Testis (tissue), 3 donors: ENCODE measurements around the gene ZNRF2. TPM values are rescaled to one million over a fixed set of nuclear protein-coding genes. Genes with fewer than 3 reads are reported as not detected.

Source experiments
- DNase-seq: peaks from one replicate; pipeline ENCODE4 v3.0.0-alpha.2; 2019
- H3K27ac ChIP-seq, 2 donors: fragments of 200-600 bp; sonication (generic); one replicate each; pipeline ENCODE4 v1.5.1; 2019
- H3K27me3 ChIP-seq: fragments of 200-600 bp; sonication (generic); one replicate; pipeline ENCODE4 v1.5.1; 2019
- H3K36me3 ChIP-seq: fragments of 200-600 bp; sonication (generic); one replicate; pipeline ENCODE4 v1.5.1; 2017; ENCODE audit warnings: low read depth; ENCODE audit errors: missing control alignments
- H3K4me1 ChIP-seq: fragments of 200-600 bp; sonication (generic); one replicate; pipeline ENCODE4 v1.5.1; 2019
- H3K4me3 ChIP-seq, 2 donors: fragments of 200-600 bp; sonication (generic); one replicate each; pipeline ENCODE4 v1.5.1; 2017 to 2019
- H3K9me3 ChIP-seq: fragments of 200-600 bp; sonication (generic); one replicate; pipeline ENCODE4 v1.5.1; 2017
- CTCF ChIP-seq, 3 experiments: fragments of 450-650 bp in 2 of 3; fragments of 200-600 bp in 1 of 3; sonication (generic) in 1 of 3; IDR thresholded peaks; one replicate each; pipeline ENCODE4 v1.5.1; 2016 to 2019; ENCODE audit warnings: antibody characterized with exemption in 3 of 3, mild to moderate bottlenecking in 2 of 3, moderate library complexity in 1 of 3
- POLR2A ChIP-seq: fragments of 450-650 bp; IDR thresholded peaks from one replicate; pipeline ENCODE4 v1.6.1; 2017; ENCODE audit warnings: antibody characterized with exemption, mild to moderate bottlenecking, moderate library complexity
- WGBS, 2 donors: methylation state at CpG; one replicate each; pipeline ENCODE4 v1.1.5; 2018; 5-methylcytosine and 5-hydroxymethylcytosine counted together
- intact Hi-C: fragments of 100-400 bp; cut with DNase I; formaldehyde crosslinking; loops from one replicate; pipeline ENCODE4 v1.15.1; 2023; ENCODE audit warnings: low total_unique reads
- polyA plus RNA-seq: library from polyadenylated mRNA; stranded (reverse); fragments of 350-450 nt; fragmentation: Illumina TruSeq; extraction: RNeasy Lipid Tissue Mini Kit (QIAGEN cat#74804); gene quantifications from one replicate; pipeline ENCODE4 v1.2.3, GENCODE V29; 2014; ENCODE audit warnings: low read depth, low replicate concordance; ENCODE audit not compliant: insufficient read depth
- total RNA-seq, 2 donors: library from RNA; depleted of rRNA; stranded (reverse); fragments of >200 nt; gene quantifications; one replicate each; pipeline ENCODE4 v1.2.3, GENCODE V29; 2016

Gene ZNRF2
- total and polyA plus RNA-seq, 3 donors from 2014 or later = 38.4 to 65.0 (median 53.0) TPM

GRCh38 chr7:30327813-30328212 is 43.4 kb downstream of the ZNRF2 start:
- Histone ChIP-seq H3K4me1 (no peaks in the 10 kb centered on the region), H3K27ac (no peak overlapping the region), H3K9me3 (no peaks in the 10 kb centered on the region), H3K36me3 (no peaks in the 10 kb centered on the region), H3K4me3 (no peak overlapping the region), H3K27me3 (no peaks in the 10 kb centered on the region)
- no peak for DNase-seq
- WGBS, 2 donors = 46 to 49% methylated on average over 1 of the region's 1 CpG
- TF ChIP-seq POLR2A (no peak), CTCF (IDR thresholded peaks at IDR 0.05) (no peak)
- intact Hi-C loops = no loop called here

DNA sequence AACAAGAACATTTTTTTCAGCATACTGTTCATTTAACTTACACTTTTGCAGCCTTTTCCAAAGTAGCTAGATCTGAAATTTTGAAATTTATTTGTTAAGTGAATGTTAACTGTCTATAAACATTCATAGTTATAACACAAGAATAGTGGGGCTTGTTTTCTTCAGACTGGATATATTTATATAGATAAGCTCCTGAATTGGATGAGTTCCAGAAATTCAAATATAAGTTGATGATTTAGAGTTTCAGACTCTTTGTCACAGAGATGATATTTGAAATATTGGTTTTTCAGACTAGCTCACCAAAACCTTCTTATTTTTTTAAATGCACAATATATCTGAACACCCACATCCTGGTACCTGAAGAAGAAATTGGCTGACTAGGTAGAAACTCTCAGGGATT is 44.0 kb downstream of the ZNRF2 start:
- intact Hi-C loops = no loop called here

DNA sequence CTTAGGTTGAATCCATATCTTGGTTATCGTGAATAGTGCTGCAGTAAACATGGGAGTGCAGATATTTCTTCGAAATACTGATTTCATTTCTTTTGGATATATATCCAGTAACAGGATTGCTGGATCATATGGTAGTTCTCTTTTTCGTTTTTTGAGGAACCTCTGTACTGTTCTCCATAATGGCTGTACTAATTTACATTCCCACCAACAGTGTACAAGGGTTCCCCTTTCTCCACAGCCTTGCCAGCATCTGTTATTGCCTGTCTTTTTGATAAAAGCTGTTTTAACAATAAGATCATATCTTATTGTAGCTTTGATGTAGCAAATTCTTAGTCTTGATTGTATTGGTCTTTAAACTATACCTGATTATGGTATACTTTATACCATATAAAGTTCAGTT is 45.3 kb downstream of the ZNRF2 start:
- Histone ChIP-seq H3K9me3 (no peaks in the 10 kb centered on the region), H3K4me1 (no peaks in the 10 kb centered on the region), H3K27ac (no peak overlapping the region), H3K27me3 (no peaks in the 10 kb centered on the region), H3K4me3 (no peak overlapping the region), H3K36me3 (no peaks in the 10 kb centered on the region)
- intact Hi-C loops = no loop called here
- no peak for DNase-seq
- WGBS, 2 donors = 79 to 89% methylated on average over 3 of the region's 3 CpGs
- TF ChIP-seq CTCF (IDR thresholded peaks at IDR 0.05) = no peak
- no peak for TF ChIP-seq POLR2A

More for the DNA sequence above, 44.0 kb downstream of the ZNRF2 start:
- DNase-seq = no peak
- Histone ChIP-seq H3K4me1 (no peaks in the 10 kb centered on the region), H3K9me3 (no peaks in the 10 kb centered on the region), H3K4me3 (no peak overlapping the region), H3K27ac (no peak overlapping the region), H3K36me3 (no peaks in the 10 kb centered on the region), H3K27me3 (no peaks in the 10 kb centered on the region)
- TF ChIP-seq CTCF (IDR thresholded peaks at IDR 0.05) = no peak
- no peak for TF ChIP-seq POLR2A

- no peak overlapping the region for H3K4me3 ChIP-seq
- WGBS, 2 donors = 67 to 88% methylated on average over 3 of the region's 3 CpGs
- H3K9me3 ChIP-seq = no peaks in the 10 kb centered on the region
- H3K27ac ChIP-seq = no peak overlapping the region
- TF ChIP-seq CTCF (IDR thresholded peaks at IDR 0.05) = no peak
- no peak for TF ChIP-seq POLR2A
- no peaks in the 10 kb centered on the region for H3K36me3 ChIP-seq
- no peaks in the 10 kb centered on the region for H3K4me1 ChIP-seq
- intact Hi-C loops = no loop called here
- DNase-seq = no peak
- no peaks in the 10 kb centered on the region for H3K27me3 ChIP-seq
Observed at GRCh38 chr7:30330134-30331111, 46.0 kb downstream of the ZNRF2 start.
